ENCODE data around the gene EGR2.
"Not testable (repeated sequence)": the region's sequence is repeated elsewhere in the genome, so short reads cannot be mapped to it uniquely, and the experiment has no call there.

Gene EGR2

DNA sequence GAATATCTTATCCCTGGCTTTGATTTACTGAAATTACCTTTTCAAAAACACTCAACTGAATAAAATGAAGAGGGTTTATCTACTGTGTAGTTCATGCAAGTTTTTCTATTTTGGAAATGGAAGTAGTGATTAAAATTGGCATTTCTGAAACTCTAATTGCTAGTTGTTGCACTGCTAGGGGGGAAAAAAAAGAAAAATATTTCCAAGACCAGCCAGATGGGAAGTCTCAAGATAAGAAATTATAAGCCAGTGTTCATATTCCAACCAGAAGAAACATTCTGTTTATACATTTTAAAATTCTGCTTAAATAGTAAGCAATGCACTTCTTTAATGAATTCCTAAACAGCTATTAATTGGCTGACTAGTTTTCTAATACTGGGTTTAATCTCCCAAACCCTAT, 21.1 kb downstream of the EGR2 start:
- TF ChIP-seq, protein P1, sequence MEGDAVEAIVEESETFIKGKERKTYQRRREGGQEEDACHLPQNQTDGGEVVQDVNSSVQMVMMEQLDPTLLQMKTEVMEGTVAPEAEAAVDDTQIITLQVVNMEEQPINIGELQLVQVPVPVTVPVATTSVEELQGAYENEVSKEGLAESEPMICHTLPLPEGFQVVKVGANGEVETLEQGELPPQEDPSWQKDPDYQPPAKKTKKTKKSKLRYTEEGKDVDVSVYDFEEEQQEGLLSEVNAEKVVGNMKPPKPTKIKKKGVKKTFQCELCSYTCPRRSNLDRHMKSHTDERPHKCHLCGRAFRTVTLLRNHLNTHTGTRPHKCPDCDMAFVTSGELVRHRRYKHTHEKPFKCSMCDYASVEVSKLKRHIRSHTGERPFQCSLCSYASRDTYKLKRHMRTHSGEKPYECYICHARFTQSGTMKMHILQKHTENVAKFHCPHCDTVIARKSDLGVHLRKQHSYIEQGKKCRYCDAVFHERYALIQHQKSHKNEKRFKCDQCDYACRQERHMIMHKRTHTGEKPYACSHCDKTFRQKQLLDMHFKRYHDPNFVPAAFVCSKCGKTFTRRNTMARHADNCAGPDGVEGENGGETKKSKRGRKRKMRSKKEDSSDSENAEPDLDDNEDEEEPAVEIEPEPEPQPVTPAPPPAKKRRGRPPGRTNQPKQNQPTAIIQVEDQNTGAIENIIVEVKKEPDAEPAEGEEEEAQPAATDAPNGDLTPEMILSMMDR (IDR thresholded peaks at IDR 0.05; ENCODE audit: low read depth, low read length), result no peak
- peaks cover 44% of the 10 kb centered on the region for H3K27me3 ChIP-seq
- no peaks in the 10 kb centered on the region for H3K9me3 ChIP-seq
- DNase-seq, result no peak
- no peaks in the 10 kb centered on the region for H3K36me3 ChIP-seq
- no peaks in the 10 kb centered on the region for H3K4me1 ChIP-seq
- H3K4me3 ChIP-seq (ENCODE audit: low read depth, low read length), result no peak overlapping the region

GRCh38 chr10:62794306-62794705, 21.9 kb downstream of the EGR2 start:
- Histone ChIP-seq H3K4me3 (ENCODE audit: low read depth, low read length) (no peak overlapping the region), H3K36me3 (no peaks in the 10 kb centered on the region), H3K4me1 (no peaks in the 10 kb centered on the region), H3K27me3 (peaks cover 38% of the 10 kb centered on the region), H3K9me3 (no peaks in the 10 kb centered on the region)
- no peak for DNase-seq
- TF ChIP-seq, protein P1 (IDR thresholded peaks at IDR 0.05; ENCODE audit: low read depth, low read length), result no peak

GRCh38 chr10:62792261-62792660, 23.9 kb downstream of the EGR2 start:
- Histone ChIP-seq H3K4me3 (ENCODE audit: low read depth, low read length) (no peak overlapping the region), H3K4me1 (no peaks in the 10 kb centered on the region), H3K9me3 (no peaks in the 10 kb centered on the region), H3K27me3 (peaks cover 18% of the 10 kb centered on the region), H3K36me3 (no peaks in the 10 kb centered on the region)
- TF ChIP-seq, protein P1 (IDR thresholded peaks at IDR 0.05; ENCODE audit: low read depth, low read length), result no peak
- no peak for DNase-seq

GRCh38 chr10:62790571-62790970, 25.6 kb downstream of the EGR2 start:
- peaks cover 4% of the 10 kb centered on the region for H3K27me3 ChIP-seq
- DNase-seq, result no peak
- no peak overlapping the region for H3K4me3 ChIP-seq (ENCODE audit: low read depth, low read length)
- H3K4me1 ChIP-seq, result no peaks in the 10 kb centered on the region
- no peaks in the 10 kb centered on the region for H3K9me3 ChIP-seq
- TF ChIP-seq, protein P1 (IDR thresholded peaks at IDR 0.05; ENCODE audit: low read depth, low read length), result no peak
- no peaks in the 10 kb centered on the region for H3K36me3 ChIP-seq

DNA sequence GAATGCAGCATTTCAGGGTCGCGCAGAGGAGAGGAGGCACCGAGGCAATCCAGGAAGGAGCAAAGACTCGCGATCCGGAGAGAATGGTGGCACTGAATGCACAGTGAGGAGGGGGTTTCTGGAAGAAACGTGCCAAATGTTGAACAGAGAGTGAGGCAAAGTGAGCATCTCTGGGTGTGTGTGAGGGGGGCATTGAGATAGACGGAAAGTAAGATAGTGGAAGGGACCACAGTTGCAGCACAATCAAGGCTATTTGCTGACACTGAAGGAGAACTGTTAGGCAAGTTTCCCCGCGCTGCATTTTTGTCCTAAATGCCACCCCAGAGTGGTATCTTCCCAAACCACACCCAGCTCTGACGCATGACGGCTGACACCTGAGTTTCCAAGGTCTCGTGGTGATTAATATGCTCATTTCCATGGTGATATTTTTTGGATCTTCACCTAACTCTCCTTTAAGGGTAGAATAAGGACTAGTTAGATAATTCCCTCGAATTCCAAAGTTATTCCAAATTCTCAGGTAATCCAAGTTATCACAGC, 26.1 kb downstream of the EGR2 start:
- Histone ChIP-seq H3K36me3 (no peaks in the 10 kb centered on the region), H3K4me3 (ENCODE audit: low read depth, low read length) (no peak overlapping the region), H3K9me3 (no peaks in the 10 kb centered on the region), H3K27me3 (peaks cover 4% of the 10 kb centered on the region), H3K4me1 (no peaks in the 10 kb centered on the region)
- DNase-seq, result no peak
- TF ChIP-seq, protein P1 (IDR thresholded peaks at IDR 0.05; ENCODE audit: low read depth, low read length), result no peak

GRCh38 chr10:62788861-62789467, 27.2 kb downstream of the EGR2 start:
- no peak overlapping the region for H3K4me3 ChIP-seq (ENCODE audit: low read depth, low read length)
- no peak for DNase-seq
- TF ChIP-seq, protein P1 (IDR thresholded peaks at IDR 0.05; ENCODE audit: low read depth, low read length), result no peak
- H3K27me3 ChIP-seq, result no peaks in the 10 kb centered on the region
- no peaks in the 10 kb centered on the region for H3K4me1 ChIP-seq
- no peaks in the 10 kb centered on the region for H3K9me3 ChIP-seq
- H3K36me3 ChIP-seq, result no peaks in the 10 kb centered on the region

- not testable (repeated sequence) for H3K27me3 ChIP-seq; H3K36me3 ChIP-seq; DNase-seq; H3K4me1 ChIP-seq; H3K9me3 ChIP-seq; H3K4me3 ChIP-seq (ENCODE audit: low read depth, low read length)
Observed at GRCh38 chr10:62788285-62788684, 27.9 kb downstream of the EGR2 start.

- not testable (repeated sequence) for H3K36me3 ChIP-seq; DNase-seq; H3K27me3 ChIP-seq; H3K4me1 ChIP-seq; H3K4me3 ChIP-seq (ENCODE audit: low read depth, low read length); H3K9me3 ChIP-seq
Observed at GRCh38 chr10:62784537-62784936, 31.6 kb downstream of the EGR2 start.
